HG02763 (cell line): ENCODE results near the gene PDAP1.
"Not testable (repeated sequence)": the region's sequence is repeated elsewhere in the genome, so short reads cannot be mapped to it uniquely, and the experiment has no call there.

ENCODE experiments used
- ATAC-seq: cut with Tn5 transposase; IDR thresholded peaks from one replicate; pipeline ENCODE4 v1.9.1; 2021; ENCODE audit warnings: mild to moderate bottlenecking, moderate library complexity; ENCODE audit not compliant: unreplicated experiment

PDAP1 gene

GRCh38 chr7:99428972-99429566 lies 20.7 kb upstream of the PDAP1 start:
- ATAC-seq: no peak

GRCh38 chr7:99424932-99425730 lies 16.7 kb upstream of the PDAP1 start:
- no peak for ATAC-seq

GRCh38 chr7:99422625-99423024 lies 14.2 kb upstream of the PDAP1 start:
- no peak for ATAC-seq

- ATAC-seq: no peak
Measured at GRCh38 chr7:99422186-99422585, 13.8 kb upstream of the PDAP1 start.

GRCh38 chr7:99420986-99421385 lies 12.6 kb upstream of the PDAP1 start:
- ATAC-seq: no peak

GRCh38 chr7:99420213-99420612 lies 11.8 kb upstream of the PDAP1 start:
- no peak for ATAC-seq

- no peak for ATAC-seq
Measured at GRCh38 chr7:99419323-99420021, 11.1 kb upstream of the PDAP1 start.

GRCh38 chr7:99418260-99418659 lies 9.9 kb upstream of the PDAP1 start:
- ATAC-seq: no peak

- not testable (repeated sequence) for ATAC-seq
Measured at GRCh38 chr7:99415513-99416127, 7.2 kb upstream of the PDAP1 start.

GRCh38 chr7:99410635-99411034 lies 2.2 kb upstream of the PDAP1 start:
- ATAC-seq: no peak

- no peak for ATAC-seq
Measured at GRCh38 chr7:99409806-99410205, 1.4 kb upstream of the PDAP1 start.

GRCh38 chr7:99409192-99409572 lies 785 bp upstream of the PDAP1 start:
- ATAC-seq: peak; percentile 2

- no peak for ATAC-seq
Measured at GRCh38 chr7:99407872-99408378, 472 bp downstream of the PDAP1 start.

GRCh38 chr7:99406557-99406956 lies 1.8 kb downstream of the PDAP1 start:
- ATAC-seq: no peak

GRCh38 chr7:99404977-99405320 lies 3.4 kb downstream of the PDAP1 start:
- ATAC-seq: no peak

GRCh38 chr7:99404235-99404976 lies 4.0 kb downstream of the PDAP1 start:
- no peak for ATAC-seq

- no peak for ATAC-seq
Measured at GRCh38 chr7:99403764-99404163, 4.6 kb downstream of the PDAP1 start.

GRCh38 chr7:99402854-99403253 lies 5.5 kb downstream of the PDAP1 start:
- no peak for ATAC-seq

- no peak for ATAC-seq
Measured at GRCh38 chr7:99399597-99399996, 8.8 kb downstream of the PDAP1 start.

GRCh38 chr7:99398891-99399445 lies 9.4 kb downstream of the PDAP1 start:
- no peak for ATAC-seq
